ENCODE data around the gene RBM47. TPM values are rescaled to one million over a fixed set of nuclear protein-coding genes. Genes with fewer than 3 reads are reported as not detected.

The RBM47 gene
- total RNA-seq, 1 donor from 2014 or later, result 0.37 TPM

DNA sequence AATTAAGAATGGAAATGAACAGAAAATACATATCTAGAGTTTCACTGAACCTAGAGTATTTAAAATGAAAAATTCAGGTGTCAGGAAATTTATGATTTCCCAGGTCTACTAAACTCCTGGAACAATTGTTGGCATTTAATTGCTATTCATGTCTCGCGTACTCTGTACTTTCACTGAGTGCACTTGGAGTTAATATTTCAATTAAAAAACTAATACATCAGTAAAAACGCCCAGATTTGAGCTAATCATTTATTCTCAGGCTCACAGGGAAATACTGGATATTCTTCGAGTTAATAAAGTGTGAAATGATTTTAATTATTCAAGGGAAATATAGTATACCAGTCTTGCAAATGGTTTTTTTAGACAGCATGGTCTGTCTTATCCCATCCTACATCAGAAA, 168.6 kb downstream of the RBM47 start:
- TF ChIP-seq, protein P1, sequence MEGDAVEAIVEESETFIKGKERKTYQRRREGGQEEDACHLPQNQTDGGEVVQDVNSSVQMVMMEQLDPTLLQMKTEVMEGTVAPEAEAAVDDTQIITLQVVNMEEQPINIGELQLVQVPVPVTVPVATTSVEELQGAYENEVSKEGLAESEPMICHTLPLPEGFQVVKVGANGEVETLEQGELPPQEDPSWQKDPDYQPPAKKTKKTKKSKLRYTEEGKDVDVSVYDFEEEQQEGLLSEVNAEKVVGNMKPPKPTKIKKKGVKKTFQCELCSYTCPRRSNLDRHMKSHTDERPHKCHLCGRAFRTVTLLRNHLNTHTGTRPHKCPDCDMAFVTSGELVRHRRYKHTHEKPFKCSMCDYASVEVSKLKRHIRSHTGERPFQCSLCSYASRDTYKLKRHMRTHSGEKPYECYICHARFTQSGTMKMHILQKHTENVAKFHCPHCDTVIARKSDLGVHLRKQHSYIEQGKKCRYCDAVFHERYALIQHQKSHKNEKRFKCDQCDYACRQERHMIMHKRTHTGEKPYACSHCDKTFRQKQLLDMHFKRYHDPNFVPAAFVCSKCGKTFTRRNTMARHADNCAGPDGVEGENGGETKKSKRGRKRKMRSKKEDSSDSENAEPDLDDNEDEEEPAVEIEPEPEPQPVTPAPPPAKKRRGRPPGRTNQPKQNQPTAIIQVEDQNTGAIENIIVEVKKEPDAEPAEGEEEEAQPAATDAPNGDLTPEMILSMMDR (conservative IDR thresholded peaks at IDR 0.05), result no peak
- Mint-ChIP-seq H3K36me3 (ENCODE audit: low read depth) (no peaks in the 10 kb centered on the region), H3K27me3 (ENCODE audit: low read depth) (no peaks in the 10 kb centered on the region), H3K4me1 (no peaks in the 10 kb centered on the region), H3K27ac (ENCODE audit: unreplicated experiment) (no peak overlapping the region), H3K4me3 (no peak overlapping the region), H3K9me3 (no peaks in the 10 kb centered on the region)
- no peak for DNase-seq (ENCODE audit: low read depth, low spot score)

DNA sequence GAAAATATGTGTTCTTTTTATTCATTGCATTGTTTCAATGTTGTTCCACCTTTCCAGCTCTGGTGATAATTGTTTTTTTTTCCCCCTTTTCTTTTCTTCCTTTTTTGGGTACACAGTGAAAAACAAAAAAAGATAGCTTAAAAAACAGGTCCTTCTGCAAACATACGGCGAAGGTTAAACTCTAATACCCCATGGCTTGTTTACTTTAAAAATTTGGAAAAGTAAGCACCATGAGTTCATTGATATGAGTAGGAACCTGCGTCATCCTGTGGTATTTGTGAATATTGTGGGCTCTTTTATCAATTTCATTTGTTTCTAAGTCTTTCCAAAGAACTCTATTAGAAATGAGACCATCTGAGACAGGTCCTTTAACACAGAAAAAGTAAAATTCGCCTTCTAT, 171.0 kb downstream of the RBM47 start:
- Mint-ChIP-seq H3K27me3 (ENCODE audit: low read depth) (no peaks in the 10 kb centered on the region), H3K9me3 (no peaks in the 10 kb centered on the region), H3K4me3 (no peak overlapping the region), H3K27ac (ENCODE audit: unreplicated experiment) (no peak overlapping the region), H3K4me1 (no peaks in the 10 kb centered on the region), H3K36me3 (ENCODE audit: low read depth) (no peaks in the 10 kb centered on the region)
- DNase-seq (ENCODE audit: low read depth, low spot score), result no peak
- TF ChIP-seq, protein P1 (conservative IDR thresholded peaks at IDR 0.05), result no peak

DNA sequence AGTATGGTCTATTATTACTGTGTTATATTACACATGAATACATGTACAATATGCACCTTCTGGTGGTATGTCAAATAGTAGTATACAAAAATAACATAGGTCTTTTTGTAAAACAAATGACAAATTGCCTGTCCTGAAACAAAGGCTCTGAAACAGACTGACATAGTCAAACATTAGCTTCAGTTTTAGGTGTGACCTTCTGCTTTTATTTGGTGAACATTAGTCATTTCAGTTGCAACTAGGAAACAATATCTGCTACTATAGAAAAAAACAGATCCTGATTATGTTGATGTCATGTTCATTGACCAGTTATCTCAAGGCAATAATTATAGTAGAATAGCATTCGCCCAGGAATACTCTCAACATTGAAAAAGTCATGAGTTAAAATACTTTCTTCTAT, 171.6 kb downstream of the RBM47 start:
- H3K4me1 Mint-ChIP-seq, result no peaks in the 10 kb centered on the region

DNA sequence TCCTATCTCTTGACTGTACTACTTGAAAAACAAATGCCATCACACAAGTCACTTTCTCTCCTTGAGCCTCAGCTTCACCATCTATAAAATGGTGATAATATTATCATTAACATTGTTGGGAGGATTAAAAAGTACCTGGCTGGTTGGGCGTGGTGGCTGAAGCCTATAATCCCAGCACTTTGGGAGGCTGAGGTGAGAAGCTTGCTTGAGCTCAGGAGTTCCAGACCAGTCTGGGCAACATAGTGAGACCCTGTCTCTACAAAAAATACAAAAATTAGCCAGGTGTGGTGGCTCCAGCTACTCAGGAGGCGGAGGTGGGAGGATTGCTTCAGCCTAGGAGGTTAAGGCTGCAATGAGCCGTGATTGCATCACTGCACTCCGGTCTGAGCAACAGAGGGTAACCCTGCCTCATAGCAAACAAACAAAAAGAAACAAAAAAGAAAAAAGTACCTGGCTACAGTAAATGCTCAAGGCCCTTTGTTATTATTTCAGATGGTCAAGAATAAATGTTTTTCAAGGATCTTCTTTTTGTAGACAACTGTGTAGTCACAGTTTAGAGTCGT, 174.2 kb downstream of the RBM47 start:
- Mint-ChIP-seq H3K4me1 (no peaks in the 10 kb centered on the region), H3K4me3 (no peak overlapping the region), H3K9me3 (no peaks in the 10 kb centered on the region), H3K27ac (ENCODE audit: unreplicated experiment) (peak overlapping the region; percentile 19), H3K27me3 (ENCODE audit: low read depth) (no peaks in the 10 kb centered on the region), H3K36me3 (ENCODE audit: low read depth) (no peaks in the 10 kb centered on the region)
- TF ChIP-seq, protein P1 (conservative IDR thresholded peaks at IDR 0.05), result no peak
- DNase-seq (ENCODE audit: low read depth, low spot score), result no peak

More for the DNA sequence above, 171.6 kb downstream of the RBM47 start:
- DNase-seq (ENCODE audit: low read depth, low spot score), result no peak
- no peak overlapping the region for H3K4me3 Mint-ChIP-seq
- H3K36me3 Mint-ChIP-seq (ENCODE audit: low read depth), result no peaks in the 10 kb centered on the region
- TF ChIP-seq, protein P1 (conservative IDR thresholded peaks at IDR 0.05), result no peak
- H3K27ac Mint-ChIP-seq (ENCODE audit: unreplicated experiment), result no peak overlapping the region
- H3K9me3 Mint-ChIP-seq, result no peaks in the 10 kb centered on the region
- H3K27me3 Mint-ChIP-seq (ENCODE audit: low read depth), result no peaks in the 10 kb centered on the region

- Mint-ChIP-seq H3K27me3 (ENCODE audit: low read depth) (no peaks in the 10 kb centered on the region), H3K27ac (ENCODE audit: unreplicated experiment) (no peak overlapping the region), H3K36me3 (ENCODE audit: low read depth) (no peaks in the 10 kb centered on the region), H3K4me3 (no peak overlapping the region), H3K4me1 (no peaks in the 10 kb centered on the region), H3K9me3 (no peaks in the 10 kb centered on the region)
- DNase-seq (ENCODE audit: low read depth, low spot score), result no peak
- TF ChIP-seq, protein P1 (conservative IDR thresholded peaks at IDR 0.05), result no peak
Measured at GRCh38 chr4:40454816-40455215, 174.8 kb downstream of the RBM47 start.
